OCI-M2 (cell line): Measurements from ENCODE around the gene TUSC7.

Experiments used
- DNase-seq: peaks from one replicate; lab custom pipeline; 2025; ENCODE audit not compliant: unreplicated experiment; lab: John Stamatoyannopoulos, UW

The TUSC7 gene

DNA sequence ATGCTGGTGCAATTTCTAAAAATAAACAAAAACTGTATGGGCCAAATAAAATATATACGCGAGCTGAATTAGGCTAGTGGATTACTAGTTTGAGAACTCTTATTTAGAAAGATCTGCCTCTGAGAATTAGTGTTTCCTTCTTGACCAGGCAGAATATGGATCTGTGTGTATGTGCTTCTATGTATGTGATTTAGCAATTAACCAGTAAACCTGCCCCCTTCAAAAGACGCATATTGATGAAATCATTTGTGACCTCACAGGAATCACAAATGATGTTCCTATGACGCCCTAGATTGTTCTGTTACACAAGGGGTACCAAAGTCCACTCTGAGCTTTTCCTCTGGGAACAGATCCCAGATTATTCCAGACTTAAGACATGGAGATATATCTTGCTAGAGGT, at the start of gene TUSC7:
TUSC7 (plus strand) TSS at position 301 of the 400 bp plus-strand sequence.
- no peak for DNase-seq

DNA sequence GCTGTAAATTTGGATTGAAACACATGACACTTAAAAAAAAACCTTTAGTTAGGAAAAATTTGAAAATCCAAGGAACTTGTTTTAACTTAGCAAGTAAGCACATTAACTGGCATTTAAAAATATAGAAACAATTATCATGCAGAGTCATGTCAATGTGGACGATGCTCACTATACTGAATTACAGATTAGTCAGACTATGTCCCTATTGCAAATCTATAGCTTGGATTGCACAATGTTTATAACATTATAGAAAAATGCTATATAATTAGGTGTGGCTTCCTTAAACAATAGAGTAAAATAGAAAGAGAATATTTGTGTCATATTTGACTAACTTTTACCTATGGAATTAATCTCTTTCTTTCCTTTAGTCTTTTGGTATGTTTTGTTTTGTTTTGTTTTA, 48.4 kb upstream of the TUSC7 start:
- no peak for DNase-seq

- DNase-seq = no peak
These were observed 46.1 kb upstream of the TUSC7 start for GRCh38 chr3:116663161-116664110.

GRCh38 chr3:116667324-116667723, 42.3 kb upstream of the TUSC7 start:
- DNase-seq = no peak

- DNase-seq = no peak
These were observed 41.8 kb upstream of the TUSC7 start for GRCh38 chr3:116667791-116668190.

- DNase-seq = no peak
These were observed 40.0 kb upstream of the TUSC7 start for GRCh38 chr3:116669576-116669975.

DNA sequence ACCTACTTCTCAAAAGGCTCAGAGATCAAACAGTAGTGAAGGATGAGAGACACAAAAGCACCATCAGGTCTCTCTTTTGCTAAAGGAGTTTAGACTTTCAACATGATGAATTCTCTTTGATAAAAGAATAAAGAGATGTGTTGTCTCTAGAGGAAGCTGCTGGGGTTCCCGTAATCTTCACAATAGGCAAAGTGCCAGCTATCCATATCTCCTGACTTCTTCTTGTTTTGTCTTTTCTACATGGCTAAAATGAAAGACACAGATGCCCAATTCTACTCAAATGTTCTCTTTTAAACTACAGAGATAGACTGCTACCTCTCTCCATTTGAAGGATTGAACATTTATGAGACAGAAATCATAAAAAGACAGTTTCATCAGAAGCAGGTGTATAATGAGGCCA, 38.4 kb upstream of the TUSC7 start:
- no peak for DNase-seq

DNA sequence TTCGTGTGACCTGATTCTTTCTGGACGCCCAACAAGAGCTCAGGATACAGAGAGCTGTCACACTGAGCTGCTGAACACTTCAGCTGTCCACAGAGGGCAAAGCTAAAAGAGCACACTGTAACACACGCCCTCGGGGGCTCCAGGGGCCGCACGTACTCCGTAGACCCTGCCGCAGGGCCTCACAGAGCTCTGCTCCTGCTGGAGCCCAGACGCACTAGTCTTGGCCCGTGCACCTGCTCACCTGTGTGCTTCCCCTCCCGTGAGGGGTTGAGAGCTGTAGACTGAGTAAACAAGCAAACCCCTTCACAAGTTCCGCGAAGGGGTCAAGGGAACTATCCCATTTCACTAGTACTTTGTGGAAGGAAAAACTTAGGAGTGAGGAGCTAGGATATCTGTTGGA, 30.7 kb upstream of the TUSC7 start:
- no peak for DNase-seq

GRCh38 chr3:116691041-116691440, 18.5 kb upstream of the TUSC7 start:
- DNase-seq = no peak

DNA sequence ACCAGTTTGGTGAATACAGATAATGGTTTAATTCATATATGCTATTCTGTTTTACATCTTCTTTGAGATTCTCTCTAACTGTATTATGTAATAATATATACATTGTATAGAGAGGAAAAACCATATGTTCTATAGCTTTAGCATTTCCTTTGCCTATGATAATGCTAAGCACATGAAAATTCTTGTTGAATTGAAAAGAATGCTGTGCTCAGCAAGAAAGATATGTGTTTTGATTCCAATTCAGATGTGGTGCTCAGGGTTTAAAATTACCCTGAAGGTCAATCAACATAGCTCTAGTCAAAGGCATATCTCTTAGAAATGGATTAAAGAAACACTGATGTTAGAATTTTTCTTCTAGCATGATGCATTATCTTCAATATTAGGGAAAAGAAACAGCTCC, 8.5 kb upstream of the TUSC7 start:
- DNase-seq = no peak

DNA sequence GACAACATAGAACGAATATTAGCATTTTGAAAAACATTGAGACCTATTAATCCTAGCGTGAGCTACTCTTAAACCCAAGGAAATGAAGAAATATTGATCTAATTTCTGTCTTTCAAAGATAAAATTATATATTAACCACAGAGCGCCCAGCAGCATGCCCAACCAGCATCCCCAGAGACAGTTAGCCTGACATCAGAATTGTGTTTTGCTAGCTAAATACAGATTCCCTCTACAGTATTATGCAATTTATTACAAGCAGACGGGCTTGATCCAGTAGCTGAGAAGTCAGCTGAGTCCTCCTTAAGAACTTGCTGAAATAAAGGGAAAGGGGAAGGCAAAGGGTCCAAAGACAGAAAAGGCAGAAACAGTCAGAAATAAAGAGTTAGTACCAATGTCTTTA, 7.2 kb upstream of the TUSC7 start:
- DNase-seq = no peak

DNA sequence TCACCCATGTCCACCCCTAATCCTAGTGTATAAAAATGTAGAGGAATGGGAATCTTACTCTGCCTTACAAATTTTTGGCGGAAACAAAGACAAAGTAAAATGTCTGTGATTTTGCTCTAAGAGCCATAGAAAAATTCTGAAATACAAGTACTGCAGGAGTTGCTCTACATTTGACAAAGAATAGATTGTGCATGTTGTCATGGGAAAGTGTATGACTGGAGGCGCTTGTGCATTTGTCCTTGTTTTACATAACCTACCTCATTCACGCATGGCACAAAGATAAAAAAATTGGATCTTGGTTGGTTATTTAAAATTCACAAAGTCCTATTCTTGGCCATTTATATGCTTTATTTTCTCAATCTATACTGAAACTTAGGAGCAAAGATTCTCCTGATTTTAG, 2.0 kb upstream of the TUSC7 start:
- no peak for DNase-seq

GRCh38 chr3:116716490-116716889, 6.9 kb downstream of the TUSC7 start:
- no peak for DNase-seq

DNA sequence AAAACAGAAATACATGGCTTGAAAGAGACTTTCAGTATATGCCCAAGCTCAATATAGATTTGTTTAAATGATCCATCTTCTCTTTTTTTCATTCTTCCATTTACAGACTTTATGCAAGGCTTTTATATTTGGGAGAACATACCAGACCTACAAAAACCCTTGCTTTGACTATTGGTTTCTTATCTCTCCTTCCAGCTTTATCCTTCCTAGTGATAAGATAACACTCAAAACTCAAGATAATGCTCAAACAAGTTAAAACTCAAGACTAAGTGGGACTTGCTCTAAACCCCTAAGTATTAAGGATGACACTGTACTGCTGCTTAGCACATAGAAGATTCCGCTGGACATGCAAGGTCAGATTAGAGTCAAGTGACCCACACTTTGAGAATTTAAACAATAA, 8.0 kb downstream of the TUSC7 start:
- no peak for DNase-seq

DNA sequence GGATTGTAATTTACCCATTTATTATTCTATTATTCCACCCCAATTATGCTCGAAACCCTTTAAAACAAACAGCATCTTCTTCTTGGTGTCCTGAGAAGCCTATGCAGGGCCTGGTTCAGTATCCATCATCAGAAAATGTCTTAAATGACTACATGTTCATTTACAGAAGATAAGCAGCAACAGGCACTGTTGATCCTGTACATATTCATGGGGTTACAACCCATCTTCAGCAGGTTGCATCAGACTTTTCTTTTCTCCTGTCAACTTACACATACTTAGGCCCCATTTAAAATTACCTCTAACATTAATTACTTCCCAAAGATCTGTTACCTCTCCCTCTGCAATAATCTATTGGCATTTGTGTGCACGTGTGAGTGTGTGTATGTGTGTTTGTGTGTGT, 18.9 kb downstream of the TUSC7 start:
- no peak for DNase-seq

GRCh38 chr3:116734243-116734642, 24.7 kb downstream of the TUSC7 start:
- no peak for DNase-seq

DNA sequence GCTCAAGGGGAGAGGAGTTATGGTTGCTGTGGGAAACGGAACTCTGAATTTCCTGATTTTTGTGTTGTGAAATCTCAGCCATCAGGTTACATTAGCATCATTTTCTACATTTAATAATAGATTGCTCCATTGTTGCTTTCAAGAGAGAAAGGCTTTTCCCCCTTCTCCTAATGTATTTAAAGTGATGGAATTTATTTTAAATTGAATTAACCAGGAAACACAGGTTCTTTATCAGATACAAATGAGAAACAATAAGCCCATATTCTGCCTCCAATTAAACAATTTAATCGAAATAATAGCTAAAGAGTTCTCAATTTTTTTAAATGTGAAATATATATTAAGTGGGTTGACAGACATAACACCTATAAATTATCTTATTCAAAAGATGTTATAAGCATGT, 30.1 kb downstream of the TUSC7 start:
- no peak for DNase-seq

- no peak for DNase-seq
These were observed 30.7 kb downstream of the TUSC7 start for GRCh38 chr3:116740293-116740692.

DNA sequence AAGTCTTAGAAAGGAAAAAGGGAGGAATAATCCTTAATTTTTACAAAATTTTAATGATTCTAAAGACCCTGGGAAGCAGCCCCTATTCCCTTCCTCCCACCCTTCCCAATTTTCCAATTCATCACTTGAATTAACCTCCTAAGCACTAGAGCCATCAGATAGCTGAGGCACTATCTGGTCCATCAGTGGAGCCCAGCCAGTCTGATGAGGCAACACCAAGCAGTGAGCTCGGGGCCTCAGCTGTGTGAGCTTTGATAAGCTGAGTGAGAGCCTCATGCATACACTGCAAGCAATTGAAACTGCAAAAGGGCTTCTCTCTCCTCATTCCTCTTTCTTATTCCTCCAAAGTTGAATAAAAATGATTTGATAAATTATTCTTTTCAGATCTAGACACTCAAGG, 31.9 kb downstream of the TUSC7 start:
- no peak for DNase-seq

- DNase-seq = no peak
These were observed 33.5 kb downstream of the TUSC7 start for GRCh38 chr3:116743062-116743461.

- no peak for DNase-seq
These were observed 39.8 kb downstream of the TUSC7 start for GRCh38 chr3:116749388-116749787.

DNA sequence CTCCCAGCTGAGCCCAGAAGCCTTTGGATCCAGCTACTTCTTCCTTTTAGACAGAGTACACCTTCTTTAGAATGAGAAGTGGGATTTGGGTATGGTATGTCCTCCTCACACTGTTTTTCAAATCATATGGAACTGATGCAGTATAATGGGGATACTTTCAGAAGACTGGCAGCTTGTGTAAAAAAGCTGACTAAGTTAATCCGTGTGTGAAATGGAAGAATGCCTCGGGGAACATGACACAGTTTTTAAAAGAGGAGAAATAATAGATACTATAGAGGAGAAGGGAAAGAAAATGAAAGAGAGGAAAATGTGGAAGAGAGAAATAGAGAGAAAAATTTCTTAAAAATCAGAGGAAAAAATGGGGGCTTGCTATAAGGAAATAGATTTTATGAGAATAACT, 47.7 kb downstream of the TUSC7 start:
- DNase-seq = no peak

- no peak for DNase-seq
These were observed 49.7 kb downstream of the TUSC7 start for GRCh38 chr3:116759316-116759715.
